Kidney (tissue), 14 donors: Measurements from ENCODE around the gene SCYGR7. TPM values are rescaled to one million over a fixed set of nuclear protein-coding genes. Genes with fewer than 3 reads are reported as not detected.

ENCODE experiments used
- DNase-seq, 5 donors: peaks; one replicate each; pipeline ENCODE4 v3.0.0-alpha.2; 2013 to 2020
- FAIRE-seq: peaks from 2 replicates; lab custom pipeline; 2012; peaks lifted over from hg19 to GRCh38; lab: Jason Lieb, UNC
- H3K27ac ChIP-seq, 2 donors: one replicate each; pipeline ENCODE4 v1.7.0; 2013; ENCODE audit warnings: low read depth in 2 of 2, low read length in 2 of 2, inconsistent platforms in 1 of 2
- H3K27me3 ChIP-seq: one replicate; pipeline ENCODE4 v1.7.1; 2013; ENCODE audit warnings: low read length, inconsistent platforms; ENCODE audit not compliant: control insufficient read depth, insufficient read depth
- H3K36me3 ChIP-seq, 3 donors: one replicate each; pipeline versions ENCODE4 v1.7.0 to v1.7.1; 2013; ENCODE audit warnings: low read length in 3 of 3, control low read depth in 1 of 3, inconsistent platforms in 1 of 3; ENCODE audit not compliant: insufficient read depth in 3 of 3, control insufficient read depth in 2 of 3
- H3K4me1 ChIP-seq, 3 donors: one replicate each; pipeline versions ENCODE4 v1.7.0 to v1.7.1; 2013; ENCODE audit warnings: low read length in 3 of 3, inconsistent platforms in 1 of 3, low read depth in 1 of 3; ENCODE audit not compliant: control insufficient read depth in 2 of 3, insufficient read depth in 2 of 3
- H3K4me3 ChIP-seq, 3 donors: one replicate each; pipeline versions ENCODE4 v1.7.0 to v1.8.1; 2013; ENCODE audit warnings: low read length in 3 of 3, control low read depth in 1 of 3, inconsistent platforms in 1 of 3
- H3K9ac ChIP-seq, 3 donors: one replicate each; pipeline versions ENCODE4 v1.7.0 to v1.7.1; 2013; ENCODE audit warnings: low read length in 3 of 3, control low read depth in 1 of 3, inconsistent platforms in 1 of 3
- H3K9me3 ChIP-seq, 3 donors: one replicate each; pipeline versions ENCODE4 v1.7.0 to v1.7.1; 2013; ENCODE audit warnings: low read length in 3 of 3, control low read depth in 1 of 3, inconsistent platforms in 1 of 3; ENCODE audit not compliant: control insufficient read depth in 2 of 3, insufficient read depth in 1 of 3
- intact Hi-C: fragments of 100-400 bp; cut with DNase I; formaldehyde crosslinking; loops from one replicate; pipeline ENCODE4 v1.11.1; 2022
- polyA plus RNA-seq: library from polyadenylated mRNA; stranded (reverse); fragments of 350-450 nt; fragmentation: Illumina TruSeq; extraction: RNeasy Lipid Tissue Mini Kit (QIAGEN cat#74804); gene quantifications from one replicate; pipeline ENCODE4 v1.2.3, GENCODE V29; 2014; ENCODE audit warnings: low read depth, low replicate concordance; ENCODE audit not compliant: insufficient read depth
- total RNA-seq: library from RNA; stranded (reverse); fragmentation: NEBNext Ultra II Directional; extraction: Animal tissue kit (Norgen Biotek cat#: 25700); gene quantifications from one replicate; pipeline ENCODE4 v1.2.1, GENCODE V29; 2021
- TF ChIP-seq, protein P1 (sequence below): IDR thresholded peaks from 3 replicates; pipeline ENCODE4 v1.5.1; 2012; ENCODE audit warnings: mild to moderate bottlenecking, moderate library complexity, borderline replicate concordance; ENCODE audit not compliant: insufficient read depth; ENCODE audit errors: extremely low read depth
- donor health status: control.
- donor health status: control.
- donor health status: control.
- donor health status: control.
- donor health status: control.
- donor health status: DM: yes; HTN: yes; CAD: no.
- donor health status: Normal renal cell carcinoma (clear cell type).

SCYGR7 gene
- total and polyA plus RNA-seq, 2 donors from 2014 or later = not detected

DNA sequence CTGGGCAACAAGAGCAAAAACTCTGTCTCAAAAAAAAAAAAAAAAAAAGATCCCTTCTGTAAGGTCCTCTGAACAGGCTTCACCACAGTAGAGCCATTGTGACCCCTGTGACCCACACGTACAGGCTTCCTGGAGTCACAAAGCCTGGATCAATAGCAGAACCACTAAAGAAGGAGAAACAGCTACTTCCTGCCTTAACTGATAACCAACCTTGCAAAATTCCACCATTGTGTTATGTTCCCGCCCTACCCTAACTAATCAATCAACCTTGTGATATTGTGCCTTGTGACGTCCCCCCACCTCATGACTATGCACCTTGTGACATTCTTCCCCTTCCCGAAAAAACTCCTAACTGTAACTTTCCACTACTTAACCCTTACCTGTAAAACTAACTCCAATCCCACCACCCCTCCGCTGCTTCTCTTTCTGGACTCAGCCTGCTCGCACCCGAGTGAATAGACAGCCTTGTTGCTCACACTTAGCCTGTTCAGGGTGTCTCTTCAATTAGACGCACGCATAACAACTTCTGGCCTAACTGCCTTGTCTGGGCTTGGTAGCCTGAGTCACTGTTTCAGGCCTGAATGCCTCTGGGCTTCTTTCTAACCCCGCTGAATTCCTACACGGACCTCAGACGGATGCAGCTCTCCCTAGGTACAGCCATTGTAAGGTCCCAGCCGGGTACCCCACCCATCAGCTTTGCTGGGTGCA lies 31.4 kb downstream of the SCYGR7 start:
- Histone ChIP-seq H3K27me3 (no peaks in the 10 kb centered on the region), H3K36me3 (no peaks in the 10 kb centered on the region), H3K9me3 (no peaks in the 10 kb centered on the region), H3K9ac (peak overlapping the region in 1 of 3 donors; percentile 8), H3K4me1 (peaks cover 8 to 26% (median 13%) of the 10 kb centered on the region in 3 donors), H3K27ac (peak overlapping the region; percentile 97), H3K4me3 (no peak overlapping the region)
- intact Hi-C loops = loop anchor here (10.0 kb wide), 1 partner anchor 355 kb away; no protein-coding TSS in a partner anchor
- TF ChIP-seq, protein P1, sequence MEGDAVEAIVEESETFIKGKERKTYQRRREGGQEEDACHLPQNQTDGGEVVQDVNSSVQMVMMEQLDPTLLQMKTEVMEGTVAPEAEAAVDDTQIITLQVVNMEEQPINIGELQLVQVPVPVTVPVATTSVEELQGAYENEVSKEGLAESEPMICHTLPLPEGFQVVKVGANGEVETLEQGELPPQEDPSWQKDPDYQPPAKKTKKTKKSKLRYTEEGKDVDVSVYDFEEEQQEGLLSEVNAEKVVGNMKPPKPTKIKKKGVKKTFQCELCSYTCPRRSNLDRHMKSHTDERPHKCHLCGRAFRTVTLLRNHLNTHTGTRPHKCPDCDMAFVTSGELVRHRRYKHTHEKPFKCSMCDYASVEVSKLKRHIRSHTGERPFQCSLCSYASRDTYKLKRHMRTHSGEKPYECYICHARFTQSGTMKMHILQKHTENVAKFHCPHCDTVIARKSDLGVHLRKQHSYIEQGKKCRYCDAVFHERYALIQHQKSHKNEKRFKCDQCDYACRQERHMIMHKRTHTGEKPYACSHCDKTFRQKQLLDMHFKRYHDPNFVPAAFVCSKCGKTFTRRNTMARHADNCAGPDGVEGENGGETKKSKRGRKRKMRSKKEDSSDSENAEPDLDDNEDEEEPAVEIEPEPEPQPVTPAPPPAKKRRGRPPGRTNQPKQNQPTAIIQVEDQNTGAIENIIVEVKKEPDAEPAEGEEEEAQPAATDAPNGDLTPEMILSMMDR = no peak
- peak in 3 of 5 donors; percentile 25 to 42 (median 40) for DNase-seq
- no peak for FAIRE-seq

GRCh38 chr2:227761740-227762476 lies 33.8 kb downstream of the SCYGR7 start:
- DNase-seq (peak in 3 of 5 donors; percentile 24 to 91 (median 81)), FAIRE-seq (peak; percentile 98)
- H3K4me3 ChIP-seq = peak overlapping the region in 1 of 3 donors; percentile 25
- H3K4me1 ChIP-seq = peaks cover 8 to 32% (median 13%) of the 10 kb centered on the region in 3 donors
- intact Hi-C loops = loop anchor here (10.0 kb wide), 1 partner anchor 357 kb away; no protein-coding TSS in a partner anchor
- no peaks in the 10 kb centered on the region for H3K36me3 ChIP-seq
- H3K27ac ChIP-seq = peak overlapping the region; percentile 97
- H3K9ac ChIP-seq = peak overlapping the region in 1 of 3 donors; percentile 68
- TF ChIP-seq, protein P1 = no peak
- no peaks in the 10 kb centered on the region for H3K27me3 ChIP-seq
- no peaks in the 10 kb centered on the region for H3K9me3 ChIP-seq

- no peak for FAIRE-seq
- DNase-seq = no peak
- TF ChIP-seq, protein P1 = no peak
- H3K9me3 ChIP-seq = no peaks in the 10 kb centered on the region
- H3K27me3 ChIP-seq = no peaks in the 10 kb centered on the region
- H3K4me3 ChIP-seq = no peak overlapping the region
- intact Hi-C loops = loop anchor here (10.0 kb wide), 1 partner anchor 361 kb away; no protein-coding TSS in a partner anchor
- peak overlapping the region; percentile 32 to 54 for H3K27ac ChIP-seq
- H3K9ac ChIP-seq = peak overlapping the region in 1 of 3 donors; percentile 71
- peaks cover 6 to 22% (median 6%) of the 10 kb centered on the region in 3 donors for H3K4me1 ChIP-seq
- no peaks in the 10 kb centered on the region for H3K36me3 ChIP-seq
These were observed 37.7 kb downstream of the SCYGR7 start for GRCh38 chr2:227765788-227766372.
